Fibroblast of the conjunctiva (primary cell): Measurements from ENCODE around the gene SLC25A1.
"Not testable (repeated sequence)": the region's sequence is repeated elsewhere in the genome, so short reads cannot be mapped to it uniquely, and the experiment has no call there.

Experiments used
- DNase-seq: peaks from one replicate; pipeline ENCODE4 v3.0.0-alpha.2; 2010; ENCODE audit warnings: low read depth

SLC25A1 gene

DNA sequence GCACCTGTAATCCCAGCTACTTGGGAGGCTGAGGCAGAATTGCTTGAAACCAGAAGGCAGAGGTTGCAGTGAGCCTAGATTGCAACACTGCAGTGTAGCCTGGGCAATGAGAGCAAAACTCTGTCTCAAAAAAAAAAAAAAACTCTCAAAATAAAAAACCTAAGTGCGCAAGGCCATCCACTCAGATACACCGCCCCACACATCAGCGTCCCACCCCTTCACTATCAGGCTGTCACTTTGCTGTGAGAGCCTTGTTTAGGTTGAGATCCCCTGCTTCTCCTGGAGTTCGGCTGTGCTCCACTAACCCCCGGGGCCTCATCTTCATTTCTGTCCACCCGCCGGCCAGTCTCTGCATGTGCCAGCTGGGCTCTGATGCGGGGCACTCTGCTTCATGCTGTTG lies 12.1 kb downstream of the SLC25A1 start:
- no peak for DNase-seq

DNA sequence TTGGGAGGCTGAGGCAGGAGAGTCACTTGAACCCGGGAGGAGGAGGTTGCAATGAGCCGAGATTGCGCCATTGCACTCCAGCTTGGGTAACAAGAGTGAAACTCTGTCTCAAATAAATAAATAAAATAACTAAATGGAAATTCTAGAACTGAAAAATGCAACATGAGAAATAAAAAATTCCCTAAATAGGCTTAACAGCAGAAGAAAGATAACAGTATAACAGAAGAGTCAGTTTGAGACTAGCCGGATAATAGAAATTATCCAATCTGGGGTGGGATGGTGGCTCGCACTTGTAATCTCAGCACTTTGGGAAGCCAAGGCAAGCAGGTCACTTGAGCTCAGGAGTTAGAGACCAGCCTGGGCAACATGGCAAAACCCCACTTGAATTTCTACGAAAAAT lies 14.1 kb downstream of the SLC25A1 start:
- no peak for DNase-seq

DNA sequence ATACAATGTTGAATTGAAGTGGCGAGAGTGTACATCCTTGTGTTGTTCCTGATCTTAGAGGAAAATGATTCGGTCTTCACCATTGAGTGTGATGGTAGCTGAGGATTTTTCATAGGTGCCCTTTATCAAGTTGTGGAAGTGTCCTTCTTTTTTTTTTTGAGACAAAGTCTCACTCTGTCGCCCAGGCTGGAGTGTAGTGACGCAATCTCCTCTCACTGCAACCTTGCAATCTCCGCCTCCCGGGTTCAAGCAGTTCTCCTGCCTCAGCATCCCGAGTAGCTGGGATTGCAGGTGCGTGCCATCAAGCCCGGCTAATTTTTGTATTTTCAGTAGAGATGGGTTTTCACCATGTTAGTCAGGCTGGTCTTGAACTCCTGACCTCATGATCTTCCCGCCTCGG lies 19.9 kb downstream of the SLC25A1 start:
- not testable (repeated sequence) for DNase-seq

DNA sequence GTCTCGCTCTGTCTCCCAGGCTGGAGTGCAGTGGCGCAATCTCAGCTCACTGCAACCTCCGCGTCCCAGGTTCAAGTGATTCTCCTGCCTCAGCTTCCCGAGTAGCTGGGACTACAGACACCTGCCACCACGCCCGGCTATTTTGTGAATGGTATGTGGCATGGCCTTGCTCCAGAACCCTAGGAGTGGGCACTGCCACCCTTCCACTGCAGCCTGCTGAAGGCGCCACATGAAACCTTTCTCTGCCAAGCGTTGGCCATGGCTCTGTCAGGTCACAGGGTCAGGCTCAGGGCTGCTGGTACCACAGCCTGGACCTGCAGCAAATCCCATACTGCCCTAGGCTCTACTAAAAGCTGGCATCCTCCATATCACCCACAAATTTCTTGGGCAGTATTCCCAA lies 22.4 kb downstream of the SLC25A1 start:
- DNase-seq: not testable (repeated sequence)

DNA sequence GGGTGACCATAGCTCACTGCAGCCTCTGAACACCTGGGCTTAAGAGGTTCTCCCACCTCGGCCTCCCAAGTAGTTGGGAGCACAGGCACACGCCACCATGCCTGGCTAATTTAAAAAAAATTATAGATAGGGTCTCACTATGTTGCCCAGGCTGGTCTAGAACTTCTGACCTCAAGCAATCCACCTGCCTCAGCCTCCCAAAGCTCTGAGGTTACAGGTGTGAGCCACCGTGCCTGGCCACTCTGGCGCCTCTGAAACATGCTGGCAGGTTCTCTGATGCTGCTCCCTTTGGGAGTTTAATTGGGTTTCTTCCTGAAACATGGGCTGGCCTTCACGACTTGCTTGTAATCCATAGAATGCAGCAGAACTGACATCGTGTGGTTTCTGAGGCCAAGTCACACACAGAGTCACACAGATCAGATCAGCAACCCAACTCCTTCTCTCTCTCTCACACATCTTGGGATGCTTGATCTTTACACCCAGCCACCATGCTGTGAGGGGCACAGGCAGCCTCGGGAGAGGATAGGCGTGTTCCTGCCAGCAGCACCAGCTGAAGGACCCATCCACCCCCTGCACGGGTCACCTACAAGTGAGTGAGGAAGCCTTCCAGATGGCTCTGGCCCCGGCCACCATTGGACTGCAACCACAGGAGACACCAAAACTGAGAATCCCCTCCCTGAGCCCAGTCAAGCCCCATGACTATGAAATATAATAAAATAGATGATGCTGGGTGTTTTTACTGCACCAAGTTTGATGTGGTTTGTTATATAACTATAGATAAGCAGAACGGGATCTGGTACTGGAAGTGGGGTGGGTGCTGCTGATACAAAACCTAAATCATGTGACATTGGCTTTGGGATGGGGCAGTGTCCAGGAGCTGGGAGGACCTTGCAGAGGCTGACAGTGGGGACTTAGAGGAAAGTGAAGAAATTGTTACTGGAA lies 25.3 kb downstream of the SLC25A1 start:
- DNase-seq: no peak

DNA sequence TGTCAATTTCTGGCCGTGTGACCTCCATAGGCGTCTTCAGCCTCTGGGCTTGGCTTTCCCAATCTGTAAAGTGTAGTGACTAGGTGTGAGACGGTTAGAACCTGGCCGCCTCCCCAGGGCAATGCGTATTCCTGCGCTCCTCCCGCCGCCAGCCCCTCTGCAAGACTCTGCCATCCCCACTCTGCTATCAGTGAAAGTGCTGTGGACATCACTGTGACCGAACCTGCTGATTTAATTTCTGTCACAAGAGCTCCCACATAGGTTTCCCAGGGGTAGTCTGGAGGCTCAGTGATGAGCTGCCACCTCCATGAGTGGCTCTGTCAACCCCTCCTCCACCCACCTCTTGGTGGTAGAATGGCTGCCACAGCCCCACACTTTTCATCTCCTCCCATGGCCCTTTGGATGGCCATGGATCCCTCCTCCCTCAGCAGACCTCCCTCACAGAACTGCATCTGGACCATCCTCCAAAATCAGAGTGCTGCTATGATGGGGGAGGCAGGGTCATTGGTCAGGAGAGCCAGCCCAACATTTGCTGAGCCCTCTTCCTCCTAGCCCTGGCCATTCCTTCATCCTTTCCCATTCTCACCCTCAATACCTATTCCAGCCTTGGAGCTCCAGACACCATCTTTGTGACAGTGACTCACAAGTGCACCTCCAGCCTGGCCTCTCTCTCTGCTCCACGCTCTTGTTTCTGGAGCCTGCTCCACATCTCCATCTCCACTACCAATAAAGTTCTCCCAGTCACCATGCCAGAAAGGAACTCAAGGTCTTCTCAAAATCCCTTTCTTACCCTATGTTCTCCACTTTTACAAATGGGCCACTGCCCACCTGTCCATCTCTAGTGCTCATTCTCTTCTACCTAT lies 27.0 kb downstream of the SLC25A1 start:
- no peak for DNase-seq

DNA sequence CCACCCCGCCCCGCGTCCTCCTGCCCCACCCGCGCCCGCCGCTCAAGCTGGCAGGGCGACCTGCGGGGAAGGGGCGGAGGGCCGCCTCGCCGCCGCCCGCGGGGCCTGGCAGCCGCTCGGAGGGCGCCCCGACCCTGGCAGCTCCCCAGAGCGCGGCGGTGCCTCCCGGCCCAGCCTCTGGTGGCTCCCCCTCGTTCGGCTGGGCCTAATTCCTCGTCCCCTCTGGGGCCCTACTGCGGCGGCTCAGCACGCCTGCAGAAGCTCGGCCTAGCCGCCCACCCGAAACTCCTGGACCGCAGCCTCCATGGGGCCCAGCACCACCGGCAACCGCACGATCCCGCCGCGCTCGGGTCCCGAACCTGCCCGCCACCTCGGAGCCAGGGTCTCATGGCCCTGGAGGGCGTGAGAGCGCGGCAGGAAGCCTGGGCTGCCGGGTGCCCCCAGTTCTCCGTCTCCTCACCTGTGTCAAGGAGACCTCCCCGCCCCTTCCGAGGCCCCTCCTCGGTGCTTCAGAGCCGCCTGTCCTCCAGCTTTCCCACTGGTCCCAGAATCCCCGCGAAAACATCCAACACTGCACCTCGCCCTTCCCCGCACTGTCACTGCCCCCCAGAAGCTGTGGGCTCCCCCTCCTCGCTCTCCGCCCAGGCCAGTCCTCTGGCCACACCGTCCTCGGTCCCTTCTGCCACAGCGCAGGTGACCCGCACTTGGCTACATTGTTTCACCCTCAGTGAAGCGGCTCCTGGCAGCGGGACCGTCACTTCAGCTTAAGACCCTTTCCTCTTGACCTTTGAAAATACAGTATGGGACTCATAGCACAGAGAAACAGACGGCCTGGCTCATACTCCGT lies 27.8 kb downstream of the SLC25A1 start:
- DNase-seq: no peak

DNA sequence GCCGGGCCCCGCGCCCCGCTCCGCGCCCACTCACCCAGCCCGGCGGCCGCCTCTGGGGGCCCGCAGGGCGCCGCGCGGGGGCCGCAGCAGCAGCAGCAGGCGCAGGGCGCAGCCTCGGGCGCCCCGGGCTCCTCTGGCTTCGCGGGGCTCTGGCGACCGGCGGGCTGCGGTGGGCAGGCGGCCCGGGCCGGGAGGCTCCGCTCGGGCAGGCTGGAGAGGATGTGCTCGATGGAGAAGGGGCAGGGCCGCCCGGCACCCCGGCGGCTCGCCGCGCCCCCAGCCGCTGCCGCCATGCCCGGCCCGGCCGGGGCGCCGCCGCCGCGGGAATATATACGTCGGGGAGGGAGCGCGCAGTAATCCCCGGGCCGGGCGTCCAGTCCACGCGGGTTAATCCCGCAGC lies 28.5 kb downstream of the SLC25A1 start, which contains the start of gene GSC2:
Gene GSC2 (minus strand): TSS at position 302 of the 400 bp plus-strand sequence. CDS start 9 bp downstream, at position 293.
- no peak for DNase-seq

DNA sequence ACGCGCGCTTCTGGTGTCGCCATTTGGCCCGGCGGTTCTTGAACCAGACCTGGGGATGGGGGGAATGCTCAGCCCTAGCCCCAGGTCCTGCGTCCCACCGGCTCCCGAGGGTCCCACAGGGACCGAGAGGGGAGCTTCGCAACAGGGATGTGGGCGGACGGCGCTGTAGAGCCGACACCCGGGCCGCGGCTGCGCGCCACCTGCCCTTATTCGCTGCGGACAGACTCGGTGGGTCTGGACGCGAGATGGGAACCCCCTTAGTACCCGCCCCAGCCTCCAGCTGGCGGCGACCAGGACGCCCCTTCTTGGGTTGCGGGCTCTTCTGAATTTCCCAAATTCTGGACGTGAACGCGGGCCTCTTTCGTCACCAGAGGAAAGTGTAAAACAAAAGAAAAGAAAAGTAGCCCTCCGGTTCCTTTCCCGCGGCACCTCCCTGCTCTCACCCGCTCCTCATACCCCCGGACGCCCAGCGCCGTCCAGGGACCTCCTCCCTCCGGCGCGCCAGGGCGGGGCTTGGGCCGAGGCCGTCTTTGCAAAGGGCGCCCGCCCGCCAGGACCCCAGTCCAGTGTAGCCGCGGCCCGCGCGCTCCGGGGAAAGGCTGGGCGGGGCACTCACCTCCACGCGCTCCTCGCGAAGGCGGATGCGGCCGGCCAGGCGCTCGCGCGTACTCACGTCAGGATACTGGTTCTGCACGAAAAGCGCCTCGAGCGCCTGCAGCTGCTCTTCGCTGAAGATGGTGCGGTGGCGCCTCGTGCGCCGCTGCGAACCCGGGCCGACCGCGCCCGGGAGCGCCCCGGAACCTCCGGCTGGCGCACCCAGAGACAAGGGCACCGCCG lies 29.3 kb downstream of the SLC25A1 start:
- no peak for DNase-seq

DNA sequence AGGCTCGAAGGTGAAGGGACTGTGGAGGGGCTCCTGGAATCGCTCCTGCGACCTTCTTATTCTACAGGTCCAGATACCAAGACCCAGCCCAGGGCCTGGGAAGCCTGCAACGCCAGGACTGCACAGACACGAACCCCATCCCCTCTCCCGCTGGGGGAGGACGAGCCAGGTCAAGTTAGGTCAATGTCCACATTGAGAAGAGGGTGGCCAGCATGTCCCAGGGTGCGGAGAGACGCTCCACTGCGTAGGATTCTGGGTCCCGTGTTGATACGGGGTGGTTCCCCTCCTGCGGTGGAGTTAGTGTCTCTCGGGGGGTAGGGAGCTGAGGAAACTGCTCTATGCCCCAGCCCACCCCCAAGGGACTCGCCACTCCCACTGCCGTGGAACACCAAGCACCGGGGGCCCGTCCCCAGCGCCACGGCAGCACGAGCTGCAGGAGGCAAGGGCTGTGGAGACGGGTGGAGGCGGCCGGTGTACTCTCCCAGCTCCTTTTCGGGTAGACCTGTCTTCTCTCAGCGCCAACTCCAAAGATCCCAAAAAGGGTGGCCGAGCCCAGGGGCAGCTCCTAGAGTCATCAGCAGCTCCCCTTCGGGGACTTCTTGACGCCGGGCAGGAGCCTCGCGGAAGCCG lies 30.0 kb downstream of the SLC25A1 start:
- no peak for DNase-seq

DNA sequence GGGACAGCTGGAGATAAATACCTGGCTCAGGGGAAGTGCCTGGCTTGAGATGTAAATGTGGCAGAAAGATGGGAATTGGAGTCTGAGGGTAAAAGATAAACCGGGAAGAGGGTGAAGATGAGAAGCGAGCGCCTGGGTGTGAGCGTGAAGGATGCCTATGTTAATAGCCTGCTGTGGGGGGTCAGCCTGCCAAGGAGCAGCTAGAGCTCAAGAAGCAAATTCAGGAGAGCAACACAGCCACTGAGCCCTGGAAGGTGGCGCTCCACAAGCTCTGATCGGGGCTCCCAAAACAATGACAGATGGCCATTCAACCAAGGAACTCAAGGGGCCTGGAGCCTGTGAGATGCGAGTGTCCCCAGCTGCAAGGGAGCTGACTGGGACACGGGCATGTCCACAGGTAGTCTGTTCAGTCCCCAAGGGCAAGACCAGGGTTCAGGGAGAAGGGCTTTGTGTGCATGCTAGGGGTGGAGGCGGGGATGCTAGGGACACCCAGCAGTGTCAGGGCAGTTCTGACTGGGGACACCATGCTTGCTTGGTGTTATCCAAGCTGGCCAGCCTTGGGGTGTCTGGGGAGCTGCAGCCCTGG lies 31.2 kb downstream of the SLC25A1 start:
- DNase-seq: no peak

DNA sequence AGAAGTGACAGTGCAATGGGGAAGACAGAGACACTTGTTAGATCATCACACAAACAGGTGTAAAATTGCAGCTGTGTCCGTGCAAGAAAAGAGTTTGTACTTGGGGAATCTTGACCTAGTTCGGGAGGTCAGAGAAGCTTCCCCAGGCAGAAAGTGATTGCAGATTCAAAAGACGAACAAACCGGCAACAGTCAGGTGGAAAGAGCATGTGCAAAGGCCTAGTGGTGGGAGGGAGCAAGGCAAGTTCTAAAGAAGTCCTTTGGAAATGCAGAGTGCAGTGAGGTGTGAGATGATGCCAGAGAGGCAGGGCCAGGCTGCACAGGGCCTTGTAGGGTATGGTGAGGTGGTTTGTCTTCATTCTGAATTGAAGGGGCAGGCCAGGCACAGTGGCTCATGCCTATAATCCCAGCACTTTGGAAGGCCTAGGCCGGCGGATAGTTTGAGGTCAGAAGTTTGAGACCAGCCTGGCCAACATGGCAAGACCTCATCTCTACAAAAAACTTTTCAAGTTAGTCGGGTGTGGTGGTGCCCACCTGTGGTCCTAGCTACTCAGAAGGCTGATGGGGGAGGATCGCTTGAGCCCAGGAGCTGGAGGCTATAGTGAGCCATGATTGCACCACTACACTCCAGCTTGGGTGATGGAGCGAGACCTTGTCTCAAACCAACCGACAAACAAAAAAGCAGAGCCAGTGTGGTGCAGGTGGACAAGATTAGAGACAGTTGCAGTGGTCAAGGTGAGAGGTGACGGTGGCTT lies 32.1 kb downstream of the SLC25A1 start:
- no peak for DNase-seq

DNA sequence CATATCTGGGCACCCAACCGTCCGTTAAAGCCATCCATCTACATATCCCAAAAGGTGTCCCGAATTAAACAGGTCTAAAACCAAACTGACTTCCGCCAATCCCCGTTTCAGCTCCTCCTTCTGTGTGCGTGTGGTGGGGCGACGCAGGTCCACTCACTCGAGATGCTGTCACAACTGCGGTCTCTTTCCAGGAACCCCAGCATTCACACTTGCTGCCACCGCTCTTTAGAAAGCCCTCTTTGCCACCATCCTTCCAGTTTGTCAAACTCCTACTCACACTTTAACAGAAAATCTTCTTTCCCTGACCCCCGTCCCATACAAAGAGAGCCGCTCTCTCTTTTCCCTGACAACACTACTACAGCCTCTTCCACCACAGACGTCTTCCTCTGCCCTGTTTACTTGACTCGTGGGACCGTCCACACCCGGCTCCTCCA lies 34.6 kb downstream of the SLC25A1 start:
- DNase-seq: no peak

DNA sequence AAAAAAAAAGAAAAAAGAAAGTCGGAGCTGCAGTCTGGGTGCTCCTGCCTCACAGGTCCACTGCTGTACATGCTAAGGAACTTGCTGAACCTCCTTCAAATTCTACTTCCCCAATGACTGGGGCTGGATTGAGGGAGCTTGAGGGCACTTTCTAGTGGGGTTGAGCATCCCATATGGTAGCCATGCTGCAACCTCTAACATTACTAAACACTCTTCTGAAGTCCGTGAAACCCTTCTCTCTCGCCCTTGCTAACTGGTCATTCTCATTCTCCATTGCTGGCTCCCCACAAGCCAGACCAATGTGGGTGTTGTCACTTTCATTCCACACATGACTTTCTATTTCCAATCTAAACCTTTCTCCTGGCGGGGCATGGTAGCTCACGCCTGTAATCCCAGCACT lies 35.3 kb downstream of the SLC25A1 start:
- no peak for DNase-seq

DNA sequence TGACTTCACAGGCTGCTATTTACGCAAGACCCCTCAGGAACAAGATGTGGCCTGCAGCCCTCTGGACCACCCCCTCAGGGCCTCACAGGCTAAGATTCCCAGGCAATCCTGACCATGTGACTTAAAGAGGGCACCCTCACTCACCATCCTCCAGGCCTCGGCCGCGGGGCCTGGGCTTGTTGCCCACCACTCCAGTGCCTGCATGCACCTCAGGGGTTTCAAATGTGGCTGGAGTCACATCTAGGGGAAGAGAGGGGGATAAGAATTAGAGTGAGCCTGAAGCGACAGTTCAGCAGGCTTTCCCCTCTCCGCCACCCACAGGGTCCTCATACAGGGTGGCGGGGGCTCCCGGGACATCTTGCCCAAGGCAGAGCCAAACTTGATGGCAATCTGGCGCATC lies 36.1 kb downstream of the SLC25A1 start:
- no peak for DNase-seq

DNA sequence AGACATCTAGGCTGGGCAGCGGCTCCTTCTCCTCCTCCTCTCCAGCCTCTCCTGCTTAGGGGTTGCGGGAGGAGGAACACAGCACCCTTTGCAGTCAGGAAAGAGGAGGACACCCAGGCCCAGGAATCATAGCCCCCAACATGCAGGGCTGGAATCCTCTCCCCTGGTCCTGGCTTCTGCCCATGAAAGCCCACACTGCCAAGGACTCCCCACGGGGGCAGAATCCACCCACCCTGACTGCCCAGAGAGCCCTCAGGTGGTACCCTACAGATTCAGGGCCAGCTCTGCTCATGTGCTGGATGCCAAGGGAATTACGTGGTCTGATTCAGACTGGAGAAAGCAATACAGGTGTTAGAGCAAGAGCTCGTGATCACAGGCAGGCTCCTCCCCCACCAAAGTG lies 38.6 kb downstream of the SLC25A1 start:
- DNase-seq: no peak

DNA sequence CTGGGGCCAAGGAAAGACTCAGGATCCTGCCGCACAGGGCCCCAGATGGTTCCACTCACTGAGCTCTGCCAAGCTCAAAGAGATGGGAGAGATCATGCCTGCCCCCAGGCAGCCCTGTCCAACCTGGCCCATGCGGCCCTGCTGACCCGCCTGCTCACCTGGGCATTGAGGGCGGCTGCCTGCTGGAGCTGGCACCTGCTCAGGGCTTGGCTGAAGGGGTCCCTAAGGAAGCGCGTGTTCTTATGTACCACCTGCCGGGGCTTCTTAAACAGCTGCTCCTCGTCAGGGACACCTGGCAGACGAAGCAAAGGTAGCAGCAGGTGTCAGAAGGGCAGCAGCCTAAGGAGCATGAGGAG lies 39.6 kb downstream of the SLC25A1 start:
- DNase-seq: no peak

DNA sequence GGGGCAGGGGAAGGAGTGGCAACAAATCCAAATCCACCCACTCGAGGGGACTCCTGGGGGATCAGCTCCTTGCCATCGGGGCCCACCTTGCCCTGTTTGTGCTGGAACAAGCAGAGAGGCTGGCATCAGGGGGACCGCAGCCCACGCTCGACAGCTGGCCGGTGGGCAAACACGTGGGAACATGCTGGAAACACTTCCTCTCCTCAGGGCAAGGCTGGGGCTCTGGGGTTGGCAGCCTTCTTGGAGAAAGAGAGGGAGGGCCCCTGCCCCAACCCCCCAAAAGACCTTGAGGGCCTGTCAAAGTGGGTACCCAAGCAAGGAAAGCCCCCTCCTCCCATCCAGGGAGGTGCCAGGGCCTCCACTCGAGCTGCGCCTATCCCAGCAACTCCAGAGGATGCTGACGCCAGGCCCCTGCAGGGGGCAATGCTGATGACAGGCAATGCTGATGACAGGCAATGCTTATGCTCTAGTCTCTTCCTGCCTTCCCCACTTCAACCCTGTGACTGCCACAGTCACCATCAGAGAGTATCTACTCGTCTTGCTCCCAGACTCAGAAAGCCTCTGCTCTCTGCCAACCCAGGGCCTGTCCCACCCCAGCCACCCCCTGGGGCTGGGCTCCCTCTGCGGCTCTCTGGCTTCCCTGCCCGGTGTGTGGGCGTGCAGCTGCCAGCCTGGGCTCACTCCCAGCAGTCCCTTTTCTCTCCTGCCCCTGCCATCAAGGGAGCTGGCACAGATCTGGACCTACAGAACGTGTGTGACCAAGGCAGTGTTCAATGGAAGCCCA lies 40.1 kb downstream of the SLC25A1 start:
- DNase-seq: no peak
